Measurements from ENCODE around the gene BAIAP2.

BAIAP2 gene

GRCh38 chr17:81097134-81097942 lies 62.4 kb downstream of the BAIAP2 start:
- intact Hi-C loops (cut with DNase I) = loop anchor here (1.0 to 5.0 kb wide), 2 partner anchors 70 to 108 kb away; no protein-coding TSS in a partner anchor
- peak; percentile 48 to 97 (median 76) for DNase-seq

- intact Hi-C loops (cut with DNase I) = loop anchor here (1.0 to 5.0 kb wide), 2 partner anchors 71 to 109 kb away; no protein-coding TSS in a partner anchor
- DNase-seq = no peak
Observed at GRCh38 chr17:81097943-81098308, 63.0 kb downstream of the BAIAP2 start.

- intact Hi-C loops (cut with DNase I) = loop anchor here (5.0 kb wide), 1 partner anchor 73 kb away; no protein-coding TSS in a partner anchor
- DNase-seq = no peak
Observed at GRCh38 chr17:81099888-81100287, 64.9 kb downstream of the BAIAP2 start.

- intact Hi-C loops (cut with DNase I) = loop anchor here (1.0 kb wide), 1 partner anchor 111 kb away; no protein-coding TSS in a partner anchor
- no peak for DNase-seq
Observed at GRCh38 chr17:81100668-81101067, 65.7 kb downstream of the BAIAP2 start.

GRCh38 chr17:81101614-81102306 lies 66.8 kb downstream of the BAIAP2 start:
- intact Hi-C loops (cut with DNase I) = loop anchor here (1.0 kb wide), 1 partner anchor 112 kb away; no protein-coding TSS in a partner anchor
- DNase-seq = peak; percentile 71 to 98 (median 82)

- intact Hi-C loops (cut with DNase I) = no loop called here
- no peak for DNase-seq
Observed at GRCh38 chr17:81102352-81102751, 67.4 kb downstream of the BAIAP2 start.

- intact Hi-C loops (cut with DNase I) = no loop called here
- DNase-seq = no peak
Observed at GRCh38 chr17:81102869-81103268, 67.9 kb downstream of the BAIAP2 start.

- intact Hi-C loops (cut with DNase I) = no loop called here
Observed at GRCh38 chr17:81103379-81103778, 68.4 kb downstream of the BAIAP2 start.

GRCh38 chr17:81106716-81107115 lies 71.8 kb downstream of the BAIAP2 start:
- intact Hi-C loops (cut with DNase I) = no loop called here
- no peak for DNase-seq

More at GRCh38 chr17:81103379-81103778, 68.4 kb downstream of the BAIAP2 start:
- DNase-seq = no peak

GRCh38 chr17:81108220-81108619 lies 73.3 kb downstream of the BAIAP2 start:
- intact Hi-C loops (cut with DNase I) = no loop called here
- DNase-seq = no peak

- DNase-seq = no peak
- intact Hi-C loops (cut with DNase I) = no loop called here
Observed at GRCh38 chr17:81109957-81110356, 75.0 kb downstream of the BAIAP2 start.

GRCh38 chr17:81110488-81111040 lies 75.6 kb downstream of the BAIAP2 start:
- DNase-seq = no peak
- intact Hi-C loops (cut with DNase I) = no loop called here

GRCh38 chr17:81111066-81111465 lies 76.1 kb downstream of the BAIAP2 start:
- intact Hi-C loops (cut with DNase I) = no loop called here
- no peak for DNase-seq

- intact Hi-C loops (cut with DNase I) = no loop called here
- no peak for DNase-seq
Observed at GRCh38 chr17:81112450-81112849, 77.5 kb downstream of the BAIAP2 start.

GRCh38 chr17:81113158-81113724 lies 78.3 kb downstream of the BAIAP2 start:
- intact Hi-C loops (cut with DNase I) = no loop called here
- no peak for DNase-seq

GRCh38 chr17:81114351-81115093 lies 79.6 kb downstream of the BAIAP2 start:
- no peak for DNase-seq
- intact Hi-C loops (cut with DNase I) = no loop called here

GRCh38 chr17:81115219-81115618 lies 80.3 kb downstream of the BAIAP2 start:
- intact Hi-C loops (cut with DNase I) = no loop called here
- DNase-seq = no peak

- intact Hi-C loops (cut with DNase I) = no loop called here
- peak in 3 of 10 donors; percentile 57 to 94 (median 59) for DNase-seq
Observed at GRCh38 chr17:81115749-81116464, 81.0 kb downstream of the BAIAP2 start.

GRCh38 chr17:81116704-81117103 lies 81.8 kb downstream of the BAIAP2 start:
- DNase-seq = no peak
- intact Hi-C loops (cut with DNase I) = no loop called here
